WTC11 (cell line): ENCODE results near the gene DMPK. TPM values are rescaled to one million over a fixed set of nuclear protein-coding genes. Genes with fewer than 3 reads are reported as not detected.

ENCODE experiments used
- ATAC-seq: fragments of 200-7000 bp; cut with Tn5 transposase; 2 replicates; pipeline ENCODE4 v1.10.0; 2021; ENCODE audit warnings: mild to moderate bottlenecking, moderate library complexity
- CTCF ChIA-PET: fragments of 300-600 bp; sonication (Branson Sonifier 250); formaldehyde crosslinking; loops from one replicate; lab custom pipeline; 2021; ENCODE audit warnings: antibody characterized with exemption; lab: Charles Lee
- POLR2A ChIA-PET: fragments of 350-600 bp; sonication (Branson Sonifier 250); formaldehyde crosslinking; loops from one replicate; lab custom pipeline; 2021; ENCODE audit warnings: antibody characterized with exemption; lab: Charles Lee
- DNase-seq: peaks from one replicate; pipeline ENCODE4 v3.0.0; 2021; ENCODE audit warnings: low spot score
- H3K27ac Mint-ChIP-seq: 2 replicates; pipeline ENCODE4 v1.8.0; 2021; ENCODE audit warnings: mixed read lengths
- H3K27me3 Mint-ChIP-seq: 2 replicates; pipeline ENCODE4 v1.8.0; 2021; ENCODE audit warnings: low read depth, mild to moderate bottlenecking, moderate library complexity, mixed read lengths
- H3K36me3 Mint-ChIP-seq: 2 replicates; pipeline ENCODE4 v1.8.0; 2021; ENCODE audit warnings: mixed read lengths
- H3K4me1 Mint-ChIP-seq: 2 replicates; pipeline ENCODE4 v1.8.0; 2022; ENCODE audit warnings: mixed read lengths
- H3K4me3 Mint-ChIP-seq: 2 replicates; pipeline ENCODE4 v1.8.0; 2021; ENCODE audit warnings: mild to moderate bottlenecking, moderate library complexity, mixed read lengths
- H3K9me3 Mint-ChIP-seq: 2 replicates; pipeline ENCODE4 v1.8.0; 2021; ENCODE audit warnings: mixed read lengths
- CREM ChIP-seq: sonication (generic); formaldehyde crosslinking; IDR thresholded peaks from 2 replicates; pipeline ENCODE4 v1.8.1; 2022; ENCODE audit warnings: mild to moderate bottlenecking, missing genetic modification reagents, moderate library complexity
- E2F4 ChIP-seq: sonication (generic); formaldehyde crosslinking; IDR thresholded peaks from 2 replicates; pipeline ENCODE4 v1.8.1; 2022; ENCODE audit warnings: low read depth, mild to moderate bottlenecking, moderate library complexity, missing genetic modification reagents, borderline replicate concordance
- ELF4 ChIP-seq: sonication (generic); formaldehyde crosslinking; IDR thresholded peaks from 2 replicates; pipeline ENCODE4 v1.8.1; 2022; ENCODE audit warnings: low read depth, mild to moderate bottlenecking, moderate library complexity, missing genetic modification reagents
- EMX1 ChIP-seq: fragments of 250-450 bp; sonication (Bioruptor Pico); IDR thresholded peaks from 2 replicates; pipeline ENCODE4 v1.8.0; 2021; ENCODE audit warnings: mild to moderate bottlenecking
- ETV6 ChIP-seq: sonication (generic); formaldehyde crosslinking; IDR thresholded peaks from 2 replicates; pipeline ENCODE4 v1.8.1; 2022; ENCODE audit warnings: mild to moderate bottlenecking, missing genetic modification reagents
- FOXJ3 ChIP-seq: sonication (generic); formaldehyde crosslinking; IDR thresholded peaks from 2 replicates; pipeline ENCODE4 v1.9.0; 2021; ENCODE audit warnings: missing genetic modification reagents, mild to moderate bottlenecking, borderline replicate concordance
- FOXP1 ChIP-seq: sonication (generic); formaldehyde crosslinking; IDR thresholded peaks from 2 replicates; pipeline ENCODE4 v1.8.0; 2022; ENCODE audit warnings: missing genetic modification reagents, mild to moderate bottlenecking, moderate library complexity, borderline replicate concordance
- GRHL2 ChIP-seq: fragments of 250-450 bp; sonication (Bioruptor Pico); IDR thresholded peaks from 2 replicates; pipeline ENCODE4 v1.8.0; 2022; ENCODE audit warnings: mild to moderate bottlenecking, moderate library complexity; ENCODE audit not compliant: insufficient replicate concordance, severe bottlenecking
- GTF2I ChIP-seq: fragments of 250-450 bp; sonication (Bioruptor Pico); conservative IDR thresholded peaks from 2 replicates; pipeline ENCODE4 v1.4.0; 2021; ENCODE audit warnings: mild to moderate bottlenecking
- KAT7 ChIP-seq: sonication (generic); formaldehyde crosslinking; IDR thresholded peaks from 2 replicates; pipeline ENCODE4 v1.8.1; 2023; ENCODE audit warnings: missing genetic modification reagents, mild to moderate bottlenecking, borderline replicate concordance
- NFYB ChIP-seq: sonication (generic); formaldehyde crosslinking; conservative IDR thresholded peaks from 2 replicates; pipeline ENCODE4 v1.8.0; 2022; ENCODE audit warnings: low read depth, missing genetic modification reagents
- OVOL2 ChIP-seq: fragments of 250-450 bp; sonication (Bioruptor Pico); IDR thresholded peaks from 2 replicates; pipeline ENCODE4 v1.9.0; 2021; ENCODE audit warnings: mild to moderate bottlenecking, borderline replicate concordance
- PRRX2 ChIP-seq: fragments of 250-450 bp; sonication (Bioruptor Pico); IDR thresholded peaks from 2 replicates; pipeline ENCODE4 v1.8.0; 2021; ENCODE audit warnings: mild to moderate bottlenecking
- RELA ChIP-seq: sonication (generic); formaldehyde crosslinking; IDR thresholded peaks from 2 replicates; pipeline ENCODE4 v1.8.1; 2022; ENCODE audit warnings: missing genetic modification reagents, mild to moderate bottlenecking, borderline replicate concordance
- SP1 ChIP-seq: sonication (generic); formaldehyde crosslinking; conservative IDR thresholded peaks from 2 replicates; pipeline ENCODE4 v1.8.1; 2022; ENCODE audit warnings: missing genetic modification reagents
- USF1 ChIP-seq: sonication (generic); formaldehyde crosslinking; IDR thresholded peaks from 2 replicates; pipeline ENCODE4 v1.8.0; 2022; ENCODE audit warnings: mild to moderate bottlenecking, missing genetic modification reagents
- ZBTB21 ChIP-seq: sonication (generic); formaldehyde crosslinking; IDR thresholded peaks from 2 replicates; pipeline ENCODE4 v1.8.1; 2023; ENCODE audit warnings: mild to moderate bottlenecking, missing genetic modification reagents, borderline replicate concordance
- ZNF232 ChIP-seq: sonication (generic); formaldehyde crosslinking; IDR thresholded peaks from 2 replicates; pipeline ENCODE4 v1.8.0; 2022; ENCODE audit warnings: mild to moderate bottlenecking, missing genetic modification reagents
- ZNF512 ChIP-seq: sonication (generic); formaldehyde crosslinking; IDR thresholded peaks from 2 replicates; pipeline ENCODE4 v1.8.1; 2022; ENCODE audit warnings: missing genetic modification reagents, borderline replicate concordance
- total RNA-seq: library from RNA; stranded (reverse); gene quantifications from 3 replicates; pipeline ENCODE4 v1.2.3, GENCODE V29; 2021
- TF ChIP-seq, protein P1 (sequence below): sonication (generic); formaldehyde crosslinking; IDR thresholded peaks from 2 replicates; pipeline ENCODE4 v1.8.1; 2022; ENCODE audit warnings: mild to moderate bottlenecking, missing genetic modification reagents, moderate library complexity, borderline replicate concordance
- TF ChIP-seq, protein P2 (sequence below): fragments of 250-450 bp; sonication (Bioruptor Pico); IDR thresholded peaks from 2 replicates; pipeline ENCODE4 v1.9.0; 2021; ENCODE audit warnings: moderate library complexity, mild to moderate bottlenecking, inconsistent platforms, borderline replicate concordance
- TF ChIP-seq, protein P3 (sequence below): sonication (generic); formaldehyde crosslinking; IDR thresholded peaks from 2 replicates; pipeline ENCODE4 v1.8.1; 2023; ENCODE audit warnings: mild to moderate bottlenecking, moderate library complexity, missing genetic modification reagents

DMPK gene
- total RNA-seq, 1 experiment from 2014 or later = 42.7 TPM

- H3K27ac Mint-ChIP-seq = peak overlapping the region; percentile 93; the same call in 1 of the 2 replicates
- ChIA-PET POLR2A (no interaction called here), CTCF (interaction anchor here (1.3 to 4.9 kb wide), 6 partner anchors 11 to 24 kb away, joined by 3 to 43 read pairs (median 11); partner anchors contain the start of genes RSPH6A and SIX5)
Measured at GRCh38 chr19:45793876-45794275, 11.6 kb upstream of the DMPK start.

DNA sequence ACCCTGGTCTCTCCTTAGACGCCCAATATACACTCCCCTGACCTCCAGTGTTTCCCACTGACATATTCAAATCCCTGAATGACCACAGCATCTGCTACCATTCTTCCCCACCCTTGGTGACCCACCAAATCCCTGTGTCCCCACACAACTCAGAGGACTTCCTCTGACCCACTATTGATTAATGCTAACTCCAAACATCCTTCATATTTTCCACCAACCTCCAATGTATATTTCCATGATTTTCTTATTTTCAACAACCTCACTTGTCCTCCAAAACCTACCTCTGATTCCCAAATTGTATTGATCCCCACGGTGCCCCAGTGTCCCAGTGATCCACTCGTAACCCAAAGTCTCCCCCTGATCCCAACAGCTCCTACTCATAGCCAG, 10.9 kb upstream of the DMPK start:
- Mint-ChIP-seq H3K36me3 (peaks cover 16% of the 10 kb centered on the region), H3K27ac (no peak overlapping the region; the same call in 1 of the 2 replicates), H3K4me3 (peak overlapping the region; percentile 53), H3K9me3 (no peaks in the 10 kb centered on the region), H3K27me3 (peaks cover 37% of the 10 kb centered on the region), H3K4me1 (peaks cover 17% of the 10 kb centered on the region)
- DNase-seq = no peak
- POLR2A ChIA-PET = interaction anchor here (0.6 to 1.2 kb wide), 10 partner anchors 11 to 85 kb away, joined by 3 to 6 read pairs (median 4); partner anchors contain the start of genes DMPK, FBXO46 and SIX5
- no peak for TF ChIP-seq FOXJ3
- TF ChIP-seq USF1 (CRISPR knock-in tag) = no peak
- TF ChIP-seq, protein P1, sequence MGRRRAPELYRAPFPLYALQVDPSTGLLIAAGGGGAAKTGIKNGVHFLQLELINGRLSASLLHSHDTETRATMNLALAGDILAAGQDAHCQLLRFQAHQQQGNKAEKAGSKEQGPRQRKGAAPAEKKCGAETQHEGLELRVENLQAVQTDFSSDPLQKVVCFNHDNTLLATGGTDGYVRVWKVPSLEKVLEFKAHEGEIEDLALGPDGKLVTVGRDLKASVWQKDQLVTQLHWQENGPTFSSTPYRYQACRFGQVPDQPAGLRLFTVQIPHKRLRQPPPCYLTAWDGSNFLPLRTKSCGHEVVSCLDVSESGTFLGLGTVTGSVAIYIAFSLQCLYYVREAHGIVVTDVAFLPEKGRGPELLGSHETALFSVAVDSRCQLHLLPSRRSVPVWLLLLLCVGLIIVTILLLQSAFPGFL (CRISPR knock-in tag) = no peak
- no peak for TF ChIP-seq GRHL2 (CRISPR knock-in tag)
- no peak for TF ChIP-seq GTF2I (CRISPR knock-in tag)
- no peak for TF ChIP-seq RELA (CRISPR knock-in tag)
- TF ChIP-seq, protein P2, sequence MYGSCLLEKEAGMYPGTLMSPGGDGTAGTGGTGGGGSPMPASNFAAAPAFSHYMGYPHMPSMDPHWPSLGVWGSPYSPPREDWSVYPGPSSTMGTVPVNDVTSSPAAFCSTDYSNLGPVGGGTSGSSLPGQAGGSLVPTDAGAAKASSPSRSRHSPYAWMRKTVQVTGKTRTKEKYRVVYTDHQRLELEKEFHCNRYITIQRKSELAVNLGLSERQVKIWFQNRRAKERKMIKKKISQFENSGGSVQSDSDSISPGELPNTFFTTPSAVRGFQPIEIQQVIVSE (CRISPR knock-in tag) = no peak
- TF ChIP-seq CREM = no peak
- no peak for TF ChIP-seq OVOL2
- TF ChIP-seq E2F4 = no peak
- TF ChIP-seq EMX1 = no peak
- CTCF ChIA-PET = interaction anchor here (0.6 to 4.9 kb wide), 14 partner anchors 11 to 307 kb away, joined by 3 to 43 read pairs (median 4); partner anchors contain the start of genes DMPK, FOXA3, RSPH6A and SIX5
- ATAC-seq = no peak; the same call in 1 of the 2 replicates

More at GRCh38 chr19:45793876-45794275, 11.6 kb upstream of the DMPK start:
- ATAC-seq = no peak
- no peak overlapping the region for H3K4me3 Mint-ChIP-seq
- TF ChIP-seq ETV6 (no peak), ZBTB21 (CRISPR knock-in tag) (no peak), CREM (no peak)
- H3K9me3 Mint-ChIP-seq = no peaks in the 10 kb centered on the region
- peaks cover 8% of the 10 kb centered on the region for H3K36me3 Mint-ChIP-seq
- no peak for DNase-seq
- H3K4me1 Mint-ChIP-seq = peaks cover 17% of the 10 kb centered on the region
- H3K27me3 Mint-ChIP-seq = peaks cover 43% of the 10 kb centered on the region

GRCh38 chr19:45792470-45793177, 10.3 kb upstream of the DMPK start, which contains the start of gene DMWD:
Gene DMWD, minus strand, starts transcription at chr19:45792845. Its CDS starts 89 bp downstream, at chr19:45792756.
- POLR2A ChIA-PET = interaction anchor here (0.6 to 1.2 kb wide), 10 partner anchors 10 to 84 kb away, joined by 3 to 6 read pairs (median 4); partner anchors contain the start of genes DMPK, FBXO46 and SIX5
- peak; percentile 100 for DNase-seq
- H3K4me3 Mint-ChIP-seq = peak within 1 kb of the TSS; percentile 91
- H3K4me1 Mint-ChIP-seq = peaks cover 17% of the 10 kb centered on the region
- H3K27ac Mint-ChIP-seq = peak within 1 kb of the TSS; percentile 61
- no peaks in the 10 kb centered on the region for H3K9me3 Mint-ChIP-seq
- H3K36me3 Mint-ChIP-seq = peaks cover 20% of the 10 kb centered on the region
- H3K27me3 Mint-ChIP-seq = peaks cover 33% of the 10 kb centered on the region
- CTCF ChIA-PET = interaction anchor here (0.6 to 4.9 kb wide), 14 partner anchors 10 to 307 kb away, joined by 3 to 43 read pairs (median 4); partner anchors contain the start of genes DMPK, FOXA3, RSPH6A and SIX5
- ATAC-seq = peak; percentile 98
- TF ChIP-seq ELF4 (CRISPR knock-in tag) (no peak), KAT7 (0 out of 2 replicates have a peak, but pooled peaks have one; percentile 70), ZNF512 (CRISPR knock-in tag) (no peak), PRRX2 (CRISPR knock-in tag) (0 out of 2 replicates have a peak, but pooled peaks have one; percentile 30), SP1 (CRISPR knock-in tag) (peak; percentile 90), E2F4 (no peak), ZNF232 (CRISPR knock-in tag) (no peak), FOXP1 (CRISPR knock-in tag) (0 out of 2 replicates have a peak, but pooled peaks have one; percentile 37), NFYB (peak; percentile 43; the same call in 1 of the 2 replicates)
- TF ChIP-seq, protein P3, sequence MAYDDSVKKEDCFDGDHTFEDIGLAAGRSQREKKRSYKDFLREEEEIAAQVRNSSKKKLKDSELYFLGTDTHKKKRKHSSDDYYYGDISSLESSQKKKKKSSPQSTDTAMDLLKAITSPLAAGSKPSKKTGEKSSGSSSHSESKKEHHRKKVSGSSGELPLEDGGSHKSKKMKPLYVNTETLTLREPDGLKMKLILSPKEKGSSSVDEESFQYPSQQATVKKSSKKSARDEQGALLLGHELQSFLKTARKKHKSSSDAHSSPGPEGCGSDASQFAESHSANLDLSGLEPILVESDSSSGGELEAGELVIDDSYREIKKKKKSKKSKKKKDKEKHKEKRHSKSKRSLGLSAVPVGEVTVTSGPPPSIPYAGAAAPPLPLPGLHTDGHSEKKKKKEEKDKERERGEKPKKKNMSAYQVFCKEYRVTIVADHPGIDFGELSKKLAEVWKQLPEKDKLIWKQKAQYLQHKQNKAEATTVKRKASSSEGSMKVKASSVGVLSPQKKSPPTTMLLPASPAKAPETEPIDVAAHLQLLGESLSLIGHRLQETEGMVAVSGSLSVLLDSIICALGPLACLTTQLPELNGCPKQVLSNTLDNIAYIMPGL (CRISPR knock-in tag) = no peak
